Mesenchymal stem cell (in vitro differentiated cells and primary cell): ENCODE data around the gene NFE2L3.

ENCODE experiments used
- DNase-seq: peaks from one replicate; pipeline ENCODE4 v3.0.0-alpha.2; 2013
- H2AFZ ChIP-seq: one replicate; pipeline ENCODE4 v1.6.1; 2013; ENCODE audit warnings: low read depth, mild to moderate bottlenecking, control low read depth, inconsistent platforms, low read length, moderate library complexity
- H2AK5ac ChIP-seq: 2 replicates; pipeline ENCODE4 v1.6.1; 2013; ENCODE audit warnings: low read length, moderate library complexity, mild to moderate bottlenecking, inconsistent platforms; ENCODE audit not compliant: severe bottlenecking
- H2BK120ac ChIP-seq: one replicate; pipeline ENCODE4 v1.6.1; 2013; ENCODE audit warnings: low read depth, mild to moderate bottlenecking, inconsistent platforms, low read length, moderate library complexity
- H2BK12ac ChIP-seq, 2 experiments: one replicate each; pipeline ENCODE4 v1.6.1; 2013; ENCODE audit warnings: inconsistent platforms in 2 of 2, low read length in 2 of 2, mild to moderate bottlenecking in 2 of 2, moderate library complexity in 2 of 2, control low read depth in 1 of 2
- H2BK15ac ChIP-seq: one replicate; pipeline ENCODE4 v1.6.1; 2013; ENCODE audit warnings: mild to moderate bottlenecking, low read depth, inconsistent platforms; ENCODE audit not compliant: poor library complexity, severe bottlenecking
- H2BK5ac ChIP-seq: 2 replicates; pipeline ENCODE4 v1.6.1; 2013; ENCODE audit warnings: low read depth, mild to moderate bottlenecking, low read length, control low read depth, inconsistent platforms; ENCODE audit not compliant: poor library complexity, severe bottlenecking
- H3K14ac ChIP-seq, 2 experiments: one replicate each; pipeline ENCODE4 v1.6.1; 2013; ENCODE audit warnings: inconsistent platforms in 2 of 2, low read length in 2 of 2, control low read depth in 1 of 2, mild to moderate bottlenecking in 1 of 2, moderate library complexity in 1 of 2
- H3K18ac ChIP-seq, 2 experiments: one replicate each; pipeline ENCODE4 v1.6.1; 2013; ENCODE audit warnings: inconsistent platforms in 2 of 2, low read length in 2 of 2, control low read depth in 1 of 2, low read depth in 1 of 2, mild to moderate bottlenecking in 1 of 2
- H3K23ac ChIP-seq, 2 experiments: one replicate each; pipeline ENCODE4 v1.6.1; 2013; ENCODE audit warnings: inconsistent platforms in 2 of 2, low read length in 2 of 2, mild to moderate bottlenecking in 2 of 2, moderate library complexity in 2 of 2, control low read depth in 1 of 2
- H3K27ac ChIP-seq: 2 replicates; pipeline ENCODE4 v1.5.1; 2013; ENCODE audit warnings: mild to moderate bottlenecking, moderate library complexity, low read length, control low read depth, inconsistent platforms; ENCODE audit not compliant: poor library complexity, severe bottlenecking
- H3K27me3 ChIP-seq, 2 experiments: 2 replicates each; pipeline versions ENCODE4 v1.6.1 to v1.7.0; 2013; ENCODE audit warnings: low read length in 2 of 2, mild to moderate bottlenecking in 2 of 2, moderate library complexity in 2 of 2, control low read depth in 1 of 2, inconsistent platforms in 1 of 2; ENCODE audit not compliant: control insufficient read depth in 1 of 2, insufficient read depth in 1 of 2
- H3K36me3 ChIP-seq, 2 experiments: 2 replicates each; pipeline versions ENCODE4 v1.6.1 to v1.7.0; 2013; ENCODE audit warnings: low read length in 2 of 2, control low read depth in 1 of 2, inconsistent platforms in 1 of 2, low read depth in 1 of 2, mild to moderate bottlenecking in 1 of 2; ENCODE audit not compliant: insufficient read depth in 2 of 2, control insufficient read depth in 1 of 2
- H3K4ac ChIP-seq, 2 experiments: one replicate each; pipeline ENCODE4 v1.6.1; 2013; ENCODE audit warnings: inconsistent platforms in 2 of 2, low read length in 2 of 2, mild to moderate bottlenecking in 2 of 2, moderate library complexity in 2 of 2, control low read depth in 1 of 2, low read depth in 1 of 2
- H3K4me1 ChIP-seq: 2 replicates; pipeline ENCODE4 v1.6.1; 2013; ENCODE audit warnings: low read depth, low read length, control low read depth; ENCODE audit not compliant: control insufficient read depth, insufficient read depth
- H3K4me2 ChIP-seq: 2 replicates; pipeline ENCODE4 v1.6.1; 2013; ENCODE audit warnings: low read length, mild to moderate bottlenecking, inconsistent platforms; ENCODE audit not compliant: poor library complexity, severe bottlenecking
- H3K4me3 ChIP-seq, 2 experiments: 2 replicates each; pipeline versions ENCODE4 v1.5.1 to v1.7.0; 2013; ENCODE audit warnings: low read length in 2 of 2, mild to moderate bottlenecking in 2 of 2, control low read depth in 1 of 2, low read depth in 1 of 2; ENCODE audit not compliant: insufficient read depth in 1 of 2
- H3K79me1 ChIP-seq: replicated peaks from 2 replicates; pipeline ENCODE4 v1.6.1; 2013; ENCODE audit warnings: mild to moderate bottlenecking, control low read depth, low read length, inconsistent platforms; ENCODE audit not compliant: poor library complexity, severe bottlenecking
- H3K9ac ChIP-seq: 2 replicates; pipeline ENCODE4 v1.7.0; 2013; ENCODE audit warnings: mild to moderate bottlenecking, low read length, moderate library complexity
- H3K9me3 ChIP-seq: 2 replicates; pipeline ENCODE4 v1.7.0; 2013; ENCODE audit warnings: mild to moderate bottlenecking, low read length; ENCODE audit not compliant: control insufficient read depth
- H4K8ac ChIP-seq: one replicate; pipeline ENCODE4 v1.6.1; 2013; ENCODE audit warnings: inconsistent platforms, mild to moderate bottlenecking, low read length, moderate library complexity
- H4K91ac ChIP-seq: one replicate; pipeline ENCODE4 v1.6.1; 2013; ENCODE audit warnings: mild to moderate bottlenecking, low read length, inconsistent platforms
- WGBS: methylation state at CpG from one replicate; pipeline ENCODE4 v1.1.7; 2013; ENCODE audit warnings: mixed read lengths; 5-methylcytosine and 5-hydroxymethylcytosine counted together

The NFE2L3 gene

GRCh38 chr7:26198133-26198780 lies 46.3 kb downstream of the NFE2L3 start:
- H3K27ac ChIP-seq, result peak overlapping the region; percentile 31
- no peak overlapping the region for H3K23ac ChIP-seq
- H3K4me1 ChIP-seq, result peaks cover 9% of the 10 kb centered on the region
- peak overlapping the region in 1 of 2 experiments; percentile 100 for H3K4me3 ChIP-seq
- H3K79me1 ChIP-seq, result no peaks in the 10 kb centered on the region
- peaks cover 8 to 58% of the 10 kb centered on the region in 2 experiments for H3K36me3 ChIP-seq
- no peak overlapping the region for H2AK5ac ChIP-seq
- no peak overlapping the region for H4K8ac ChIP-seq
- H3K14ac ChIP-seq, result no peak overlapping the region
- no peak overlapping the region for H3K18ac ChIP-seq
- no peaks in the 10 kb centered on the region for H3K27me3 ChIP-seq
- peak overlapping the region; percentile 52 for H3K4me2 ChIP-seq
- no peak for DNase-seq
- no peak overlapping the region for H4K91ac ChIP-seq
- peak overlapping the region; percentile 100 for H3K9ac ChIP-seq
- 0% methylated on average over 4 of the region's 6 CpGs for WGBS
- no peak overlapping the region for H2BK5ac ChIP-seq
- H3K9me3 ChIP-seq, result no peaks in the 10 kb centered on the region
- H3K4ac ChIP-seq, result no peak overlapping the region
- H2BK12ac ChIP-seq, result no peak overlapping the region
- H2BK15ac ChIP-seq, result no peak overlapping the region
- no peak overlapping the region for H2AFZ ChIP-seq
- no peak overlapping the region for H2BK120ac ChIP-seq

DNA sequence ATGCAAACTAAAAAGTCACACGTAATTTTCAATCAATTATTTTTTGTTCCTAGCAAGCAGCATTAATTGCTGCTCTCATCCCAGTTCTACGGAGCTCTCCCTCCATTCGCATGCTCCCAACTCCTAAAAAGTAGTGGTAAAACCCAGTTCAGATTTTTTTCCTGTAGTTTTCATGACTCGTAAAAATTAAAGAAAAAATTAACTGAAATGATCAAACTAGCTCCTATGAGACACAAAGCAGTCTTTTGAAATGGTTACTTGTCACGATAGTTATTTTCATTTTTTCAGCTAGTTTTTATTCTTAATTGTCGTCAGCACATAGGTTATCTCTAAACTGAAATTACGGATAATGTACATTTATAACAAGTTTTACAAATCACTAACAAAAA lies 46.8 kb downstream of the NFE2L3 start:
- Histone ChIP-seq H3K79me1 (no peaks in the 10 kb centered on the region), H2BK120ac (no peak overlapping the region), H3K4me3 (peak overlapping the region; percentile 39 to 100), H3K4me2 (peak overlapping the region; percentile 51), H3K36me3 (peaks cover 8 to 56% of the 10 kb centered on the region in 2 experiments), H3K27me3 (no peaks in the 10 kb centered on the region), H3K14ac (no peak overlapping the region), H2BK12ac (no peak overlapping the region), H3K23ac (no peak overlapping the region), H3K9ac (peak overlapping the region; percentile 100), H4K91ac (no peak overlapping the region), H2BK5ac (no peak overlapping the region), H4K8ac (no peak overlapping the region), H2BK15ac (no peak overlapping the region), H2AFZ (no peak overlapping the region), H3K9me3 (no peaks in the 10 kb centered on the region), H3K4me1 (peaks cover 7% of the 10 kb centered on the region), H3K4ac (no peak overlapping the region), H2AK5ac (no peak overlapping the region), H3K27ac (peak overlapping the region; percentile 31), H3K18ac (no peak overlapping the region)
- WGBS, result 7% methylated on average over 2 of the region's 7 CpGs
- no peak for DNase-seq

DNA sequence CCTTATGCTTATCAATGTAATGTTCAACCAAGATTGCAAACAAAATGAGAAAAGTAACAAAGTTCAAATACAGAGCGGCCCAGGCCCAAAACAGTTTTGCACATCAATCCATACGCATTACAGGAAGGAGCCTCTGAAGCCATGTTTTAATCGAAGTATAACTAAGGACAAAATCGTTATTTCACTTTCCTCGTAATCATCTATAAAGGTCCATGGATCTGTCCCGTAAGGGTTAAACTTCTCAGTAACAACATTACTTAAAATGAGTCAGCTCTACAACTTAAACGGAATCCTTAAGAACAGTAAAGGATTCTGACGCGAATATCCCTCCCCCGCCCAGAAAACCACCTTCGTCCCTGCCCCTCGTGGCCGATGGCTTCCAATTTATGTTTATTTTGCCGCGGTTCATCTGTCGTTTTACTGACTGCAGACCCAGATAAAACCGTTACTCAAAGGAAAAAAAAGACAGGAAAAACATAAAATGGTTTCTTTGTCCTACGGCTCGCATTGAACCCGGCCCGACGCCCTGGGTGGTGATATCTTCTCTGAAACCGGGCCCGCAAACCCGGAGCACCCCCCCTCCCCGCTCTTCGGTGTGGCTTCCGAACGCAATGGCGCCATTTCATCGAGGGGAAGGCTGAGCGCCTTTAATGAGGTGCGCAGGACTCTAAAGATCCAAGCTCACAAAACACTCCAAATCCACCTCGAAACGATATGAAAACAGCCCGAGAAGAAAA lies 47.5 kb downstream of the NFE2L3 start:
- WGBS, result under 1% methylated on average over 31 of the region's 36 CpGs
- peak overlapping the region in 1 of 2 experiments; percentile 96 for H3K14ac ChIP-seq
- no peaks in the 10 kb centered on the region for H3K27me3 ChIP-seq
- H3K4me1 ChIP-seq, result peaks cover 2% of the 10 kb centered on the region
- H4K91ac ChIP-seq, result no peak overlapping the region
- H3K18ac ChIP-seq, result peak overlapping the region; percentile 83 to 86
- H2AK5ac ChIP-seq, result peak overlapping the region; percentile 70
- peak overlapping the region; percentile 80 to 100 for H3K4me3 ChIP-seq
- no peak overlapping the region for H2BK120ac ChIP-seq
- no peaks in the 10 kb centered on the region for H3K79me1 ChIP-seq
- no peak overlapping the region for H2BK5ac ChIP-seq
- H2BK12ac ChIP-seq, result no peak overlapping the region
- peak overlapping the region; percentile 13 for H3K4me2 ChIP-seq
- peaks cover 3 to 54% of the 10 kb centered on the region in 2 experiments for H3K36me3 ChIP-seq
- H3K4ac ChIP-seq, result peak overlapping the region in 1 of 2 experiments; percentile 80
- no peaks in the 10 kb centered on the region for H3K9me3 ChIP-seq
- H4K8ac ChIP-seq, result no peak overlapping the region
- H3K27ac ChIP-seq, result peak overlapping the region; percentile 90
- no peak overlapping the region for H3K23ac ChIP-seq
- no peak overlapping the region for H2BK15ac ChIP-seq
- H3K9ac ChIP-seq, result peak overlapping the region; percentile 100
- peak; percentile 65 for DNase-seq
- no peak overlapping the region for H2AFZ ChIP-seq

- H3K36me3 ChIP-seq, result peaks cover 0 to 50% of the 10 kb centered on the region in 2 experiments
- peak overlapping the region; percentile 90 for H3K27ac ChIP-seq
- peak overlapping the region; percentile 79 for H4K91ac ChIP-seq
- H3K9me3 ChIP-seq, result no peaks in the 10 kb centered on the region
- no peak overlapping the region for H3K4me2 ChIP-seq
- under 1% methylated on average over 19 of the region's 29 CpGs for WGBS
- H2BK12ac ChIP-seq, result no peak overlapping the region
- peak overlapping the region; percentile 16 to 100 for H3K23ac ChIP-seq
- peaks cover 2% of the 10 kb centered on the region for H3K4me1 ChIP-seq
- H3K9ac ChIP-seq, result peak overlapping the region; percentile 100
- peak overlapping the region; percentile 67 for H2BK5ac ChIP-seq
- H3K79me1 ChIP-seq, result no peaks in the 10 kb centered on the region
- peak overlapping the region; percentile 21 to 86 for H3K14ac ChIP-seq
- peak overlapping the region; percentile 68 to 80 for H3K4ac ChIP-seq
- H3K4me3 ChIP-seq, result peak overlapping the region; percentile 93 to 100
- no peaks in the 10 kb centered on the region for H3K27me3 ChIP-seq
- H2BK15ac ChIP-seq, result no peak overlapping the region
- H3K18ac ChIP-seq, result peak overlapping the region; percentile 86 to 93
- H4K8ac ChIP-seq, result peak overlapping the region; percentile 57
- no peak overlapping the region for H2AFZ ChIP-seq
- no peak for DNase-seq
- H2BK120ac ChIP-seq, result peak overlapping the region; percentile 37
- peak overlapping the region; percentile 50 for H2AK5ac ChIP-seq
Measured at GRCh38 chr7:26200038-26200443, 48.0 kb downstream of the NFE2L3 start.
